IPS-18a (cell line): ENCODE data around the gene NR1I3.

Source experiments
- H3K27ac ChIP-seq: one replicate; pipeline ENCODE4 v1.5.1; 2013; ENCODE audit warnings: low read length
- H3K27me3 ChIP-seq: one replicate; pipeline ENCODE4 v1.6.1; 2013; ENCODE audit warnings: mild to moderate bottlenecking, low read length; ENCODE audit not compliant: control insufficient read depth, insufficient read depth
- H3K36me3 ChIP-seq: one replicate; pipeline ENCODE4 v1.6.1; 2013; ENCODE audit warnings: low read depth, low read length; ENCODE audit not compliant: control insufficient read depth
- H3K4me1 ChIP-seq: one replicate; pipeline ENCODE4 v1.6.1; 2013; ENCODE audit warnings: low read depth, low read length; ENCODE audit not compliant: control insufficient read depth
- H3K4me3 ChIP-seq: one replicate; pipeline ENCODE4 v1.5.1; 2013; ENCODE audit warnings: low read length
- H3K9ac ChIP-seq: one replicate; pipeline ENCODE4 v1.6.1; 2013; ENCODE audit warnings: mild to moderate bottlenecking, low read length, moderate library complexity
- H3K9me3 ChIP-seq: one replicate; pipeline ENCODE4 v1.6.1; 2013; ENCODE audit warnings: low read depth, low read length; ENCODE audit not compliant: control insufficient read depth

The NR1I3 gene

GRCh38 chr1:161199506-161200139, 38.4 kb downstream of the NR1I3 start:
- H3K9ac ChIP-seq = peak overlapping the region; percentile 19
- H3K27ac ChIP-seq = no peak overlapping the region
- H3K4me3 ChIP-seq = no peak overlapping the region
- H3K27me3 ChIP-seq = no peaks in the 10 kb centered on the region
- H3K4me1 ChIP-seq = peaks cover 50% of the 10 kb centered on the region
- no peaks in the 10 kb centered on the region for H3K9me3 ChIP-seq
- peaks cover 12% of the 10 kb centered on the region for H3K36me3 ChIP-seq

- Histone ChIP-seq H3K9ac (peak within 1 kb of the TSS; percentile 19), H3K4me3 (peak within 1 kb of the TSS; percentile 31)
Observed at GRCh38 chr1:161198897-161199431, 39.0 kb downstream of the NR1I3 start, which contains the start of gene ADAMTS4. Gene ADAMTS4, minus strand, starts transcription at chr1:161199054. Its CDS starts 427 bp downstream, at chr1:161198627.

DNA sequence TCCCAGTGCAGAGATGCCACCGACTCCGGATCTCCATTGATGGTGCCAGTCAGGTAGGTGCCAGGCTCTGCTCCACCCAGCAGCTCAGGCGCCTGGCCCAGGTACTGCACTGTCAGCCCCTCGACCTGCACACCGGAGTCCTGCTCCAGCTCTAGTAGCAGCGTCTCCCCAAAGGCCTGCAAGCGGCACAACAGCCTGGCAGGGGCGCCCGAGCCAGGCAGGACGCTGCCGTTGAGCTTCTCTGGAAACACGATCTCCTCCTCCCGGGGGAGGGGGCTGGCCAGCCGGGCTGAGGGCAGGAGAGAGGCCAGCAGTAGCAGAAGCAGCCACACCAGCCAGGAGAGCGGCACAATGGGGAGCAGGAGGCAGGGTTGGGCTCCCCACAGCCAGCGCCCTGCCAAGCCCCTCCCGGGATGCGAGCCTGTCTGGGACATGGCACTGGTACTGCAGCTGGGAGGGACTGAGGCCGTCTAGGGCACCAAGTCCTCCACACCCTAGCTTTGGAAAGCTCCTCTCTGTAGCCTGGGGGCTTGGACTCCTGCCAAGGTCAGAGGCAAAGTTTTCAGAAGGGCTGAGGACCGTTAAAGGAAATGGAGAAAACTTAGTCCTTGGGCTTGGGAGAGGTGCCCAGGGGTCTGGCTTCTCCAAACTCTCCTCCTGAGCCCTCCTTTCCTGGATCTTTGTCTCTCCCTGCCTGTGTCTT, 39.7 kb downstream of the NR1I3 start:
- H3K4me1 ChIP-seq = peaks cover 50% of the 10 kb centered on the region

More at GRCh38 chr1:161198897-161199431, 39.0 kb downstream of the NR1I3 start, which contains the start of gene ADAMTS4:
- Histone ChIP-seq H3K27ac (no peak within 1 kb of the TSS), H3K9me3 (no peaks in the 10 kb centered on the region), H3K36me3 (peaks cover 6% of the 10 kb centered on the region), H3K27me3 (no peaks in the 10 kb centered on the region), H3K4me1 (peaks cover 50% of the 10 kb centered on the region)

DNA sequence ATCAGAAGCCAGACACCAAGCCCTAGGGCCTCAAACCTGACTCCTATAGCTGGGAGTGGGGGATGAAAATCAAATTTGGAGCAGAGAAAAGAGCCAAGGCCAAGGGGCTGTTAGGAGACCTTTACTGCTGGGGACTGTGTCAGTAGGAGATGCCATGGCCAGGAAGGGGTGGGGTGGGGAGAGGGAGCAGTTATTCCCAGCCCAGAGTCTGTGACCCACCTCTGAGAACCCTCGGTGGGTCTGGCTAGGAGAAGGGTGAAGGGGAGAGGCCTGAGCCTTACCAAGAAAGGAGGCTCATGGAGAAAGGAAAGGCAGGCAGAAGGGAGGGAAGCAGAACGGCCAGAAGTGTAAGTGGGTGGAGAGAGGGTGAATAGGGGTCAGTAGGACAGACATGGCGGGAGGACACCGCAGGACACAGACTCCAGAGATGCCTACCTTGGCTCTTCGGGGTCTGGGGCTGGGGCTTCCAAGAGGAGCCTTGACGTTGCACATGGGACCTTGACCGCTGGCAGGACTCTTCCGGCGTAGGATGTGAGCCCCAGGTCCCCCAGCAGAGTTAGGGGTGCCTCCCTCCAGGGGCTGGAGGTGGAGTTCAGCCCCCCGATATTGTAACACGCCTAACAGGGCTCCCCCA, 40.3 kb downstream of the NR1I3 start:
- Histone ChIP-seq H3K9ac (no peak overlapping the region), H3K27ac (no peak overlapping the region)

More for the DNA sequence above, 39.7 kb downstream of the NR1I3 start:
- no peaks in the 10 kb centered on the region for H3K9me3 ChIP-seq
- no peaks in the 10 kb centered on the region for H3K27me3 ChIP-seq
- H3K36me3 ChIP-seq = peaks cover 5% of the 10 kb centered on the region
- peak overlapping the region; percentile 19 for H3K9ac ChIP-seq
- peak overlapping the region; percentile 31 for H3K4me3 ChIP-seq
- no peak overlapping the region for H3K27ac ChIP-seq

GRCh38 chr1:161196521-161197451, 41.2 kb downstream of the NR1I3 start:
- Histone ChIP-seq H3K9ac (no peak overlapping the region), H3K27me3 (no peaks in the 10 kb centered on the region), H3K4me3 (peak overlapping the region; percentile 15), H3K4me1 (peaks cover 49% of the 10 kb centered on the region), H3K27ac (no peak overlapping the region), H3K9me3 (no peaks in the 10 kb centered on the region), H3K36me3 (peaks cover 6% of the 10 kb centered on the region)

More for the DNA sequence above, 40.3 kb downstream of the NR1I3 start:
- H3K27me3 ChIP-seq = no peaks in the 10 kb centered on the region
- H3K4me1 ChIP-seq = peaks cover 50% of the 10 kb centered on the region
- peak overlapping the region; percentile 15 for H3K4me3 ChIP-seq
- peaks cover 5% of the 10 kb centered on the region for H3K36me3 ChIP-seq
- no peaks in the 10 kb centered on the region for H3K9me3 ChIP-seq

GRCh38 chr1:161196111-161196510, 41.9 kb downstream of the NR1I3 start:
- Histone ChIP-seq H3K27me3 (no peaks in the 10 kb centered on the region), H3K36me3 (peaks cover 13% of the 10 kb centered on the region), H3K27ac (no peak overlapping the region), H3K9me3 (no peaks in the 10 kb centered on the region), H3K9ac (no peak overlapping the region), H3K4me1 (peaks cover 42% of the 10 kb centered on the region), H3K4me3 (no peak overlapping the region)

DNA sequence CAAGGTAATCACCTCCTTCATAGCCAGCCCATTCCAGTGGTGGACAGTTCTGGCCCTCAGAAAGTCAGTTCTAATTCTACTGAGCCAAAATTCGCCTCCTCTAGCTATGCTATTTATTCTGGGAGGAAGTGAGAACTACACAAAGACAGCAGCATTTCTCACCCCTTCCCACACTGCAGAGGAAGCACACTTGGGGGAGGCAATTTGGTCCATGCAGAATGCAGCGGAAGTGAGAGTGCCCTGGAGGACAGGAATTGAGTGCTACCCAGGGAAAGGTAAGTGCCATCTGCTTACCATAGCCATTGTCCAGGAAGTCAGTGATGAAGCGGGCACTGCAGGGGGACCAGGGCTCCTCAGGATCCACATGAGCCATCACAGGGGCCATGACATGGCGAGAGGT, 42.8 kb downstream of the NR1I3 start:
- no peak overlapping the region for H3K27ac ChIP-seq
- H3K36me3 ChIP-seq = peaks cover 13% of the 10 kb centered on the region
- peaks cover 33% of the 10 kb centered on the region for H3K4me1 ChIP-seq

DNA sequence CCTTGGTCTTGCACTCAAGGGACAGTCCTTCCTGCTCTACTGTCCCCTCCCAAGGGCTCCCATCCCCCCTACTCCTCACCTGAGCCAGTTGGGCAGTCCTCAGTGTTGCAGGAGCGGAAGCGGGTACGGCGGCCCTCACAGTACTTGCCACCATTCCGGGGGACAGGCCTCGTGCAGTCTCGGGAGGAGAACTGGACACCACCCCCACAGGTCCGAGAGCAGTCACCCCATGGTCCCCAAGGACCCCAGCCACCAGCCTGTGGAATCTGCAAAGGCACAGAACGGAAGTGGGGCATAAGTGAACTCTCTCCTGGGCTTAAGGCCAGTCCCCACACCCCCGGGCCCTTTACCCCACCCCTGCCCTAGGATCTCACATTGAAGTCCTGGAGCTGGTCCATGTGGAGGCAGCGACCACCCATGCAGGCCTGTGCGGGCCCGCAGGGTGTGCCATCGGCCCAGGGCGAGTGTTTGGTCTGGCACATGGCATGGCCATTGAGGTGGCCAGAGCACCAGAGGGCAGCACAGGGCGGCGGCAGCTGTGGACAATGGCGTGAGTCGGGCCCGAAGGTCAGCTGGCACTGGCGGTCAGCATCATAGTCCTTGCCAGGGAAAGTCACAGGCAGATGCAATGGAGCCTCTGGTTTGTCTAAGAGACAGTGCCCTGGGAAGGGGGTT, 44.3 kb downstream of the NR1I3 start:
- no peak overlapping the region for H3K4me3 ChIP-seq
- H3K4me1 ChIP-seq = peaks cover 19% of the 10 kb centered on the region
- H3K27me3 ChIP-seq = no peaks in the 10 kb centered on the region
- no peak overlapping the region for H3K27ac ChIP-seq
- H3K9me3 ChIP-seq = no peaks in the 10 kb centered on the region
- no peak overlapping the region for H3K9ac ChIP-seq
- H3K36me3 ChIP-seq = peaks cover 13% of the 10 kb centered on the region

More for the DNA sequence above, 42.8 kb downstream of the NR1I3 start:
- no peaks in the 10 kb centered on the region for H3K9me3 ChIP-seq
- no peak overlapping the region for H3K9ac ChIP-seq
- no peak overlapping the region for H3K4me3 ChIP-seq
- no peaks in the 10 kb centered on the region for H3K27me3 ChIP-seq

GRCh38 chr1:161192476-161193465, 45.2 kb downstream of the NR1I3 start:
- Histone ChIP-seq H3K4me3 (no peak overlapping the region), H3K27ac (no peak overlapping the region), H3K4me1 (peaks cover 10% of the 10 kb centered on the region), H3K9ac (no peak overlapping the region), H3K9me3 (no peaks in the 10 kb centered on the region), H3K27me3 (no peaks in the 10 kb centered on the region), H3K36me3 (peaks cover 13% of the 10 kb centered on the region)
